Endothelial cell of umbilical vein (primary cell): ENCODE data around the gene DGUOK. TPM values are rescaled to one million over a fixed set of nuclear protein-coding genes. Genes with fewer than 3 reads are reported as not detected.

Experiments
- BruUV-seq: library from RNA; stranded (reverse); fragments of 400-500 nt; replicated peaks from 2 replicates; lab custom pipeline; 2021; lab: Mats Ljungman, UMichigan
- CTCF ChIA-PET: fragments of 300-600, 350-600 bp; sonication (Branson Sonifier 250); formaldehyde crosslinking; loops from one replicate; lab custom pipeline; 2021; ENCODE audit warnings: antibody characterized with exemption, inconsistent platforms; lab: Charles Lee
- POLR2A ChIA-PET: fragments of 300-600, 350-600 bp; sonication (Branson Sonifier 250); formaldehyde crosslinking; loops from one replicate; lab custom pipeline; 2021; ENCODE audit warnings: antibody characterized with exemption, inconsistent platforms; lab: Charles Lee
- DNase-seq: peaks from one replicate; pipeline ENCODE4 v3.0.0-alpha.2; 2011; ENCODE audit warnings: low read depth, low spot score
- FAIRE-seq: peaks from 2 replicates; lab custom pipeline; 2011; peaks lifted over from hg19 to GRCh38; lab: Jason Lieb, UNC
- H2AFZ ChIP-seq: 2 replicates; pipeline ENCODE4 v1.6.0; 2012; ENCODE audit warnings: low read depth, low read length, control low read depth, inconsistent platforms
- H3K27ac ChIP-seq: 2 replicates; pipeline ENCODE4 v1.5.1; 2011; ENCODE audit warnings: low read depth, mild to moderate bottlenecking, control low read depth, low read length, moderate library complexity; ENCODE audit not compliant: insufficient read depth
- H3K27me3 ChIP-seq, 2 experiments: 2 replicates each; pipeline versions ENCODE4 v1.6.0 to v1.6.1; 2011; ENCODE audit warnings: low read length in 2 of 2, mixed read lengths in 1 of 2; ENCODE audit not compliant: control insufficient read depth in 2 of 2, insufficient read depth in 2 of 2
- H3K36me3 ChIP-seq, 2 experiments: 2 replicates in 1 of 2; 3 replicates in 1 of 2; pipeline ENCODE4 v1.5.1; 2011; ENCODE audit warnings: low read length in 2 of 2, mild to moderate bottlenecking in 1 of 2, moderate library complexity in 1 of 2; ENCODE audit not compliant: control insufficient read depth in 2 of 2, insufficient read depth in 2 of 2; ENCODE audit errors: extremely low read depth in 1 of 2
- H3K4me1 ChIP-seq: 3 replicates; pipeline ENCODE4 v1.5.1; 2011; ENCODE audit warnings: mild to moderate bottlenecking, low read length; ENCODE audit not compliant: control insufficient read depth, insufficient read depth; ENCODE audit errors: extremely low read depth
- H3K4me2 ChIP-seq: 2 replicates; pipeline ENCODE4 v1.6.1; 2011; ENCODE audit warnings: low read length, control low read depth, mixed read lengths; ENCODE audit not compliant: insufficient read depth
- H3K4me3 ChIP-seq, 3 experiments: fragments of 200-600 bp in 1 of 3; sonication (generic), shearing (Covaris generic) in 1 of 3; replicated peaks in 1 of 3; 2 replicates each; pipeline ENCODE4 v1.5.1; 2011 to 2016; ENCODE audit warnings: control low read depth in 3 of 3, low read length in 3 of 3, mild to moderate bottlenecking in 2 of 3, inconsistent platforms in 1 of 3, low read depth in 1 of 3, moderate library complexity in 1 of 3; ENCODE audit not compliant: insufficient read depth in 1 of 3
- H3K79me2 ChIP-seq: 2 replicates; pipeline ENCODE4 v1.6.0; 2012; ENCODE audit warnings: low read length, inconsistent platforms; ENCODE audit not compliant: control insufficient read depth, insufficient read depth
- H3K9ac ChIP-seq: replicated peaks from 2 replicates; pipeline ENCODE3; 2011; ENCODE audit warnings: low read length, control low read depth; ENCODE audit not compliant: insufficient read depth; ENCODE audit errors: extremely low read depth
- H3K9me1 ChIP-seq: replicated peaks from 3 replicates; pipeline ENCODE4 v1.6.0; 2011; ENCODE audit warnings: mild to moderate bottlenecking, low read length; ENCODE audit not compliant: control insufficient read depth, insufficient read depth; ENCODE audit errors: extremely low read depth
- H3K9me3 ChIP-seq: replicated peaks from 2 replicates; pipeline ENCODE4 v1.5.1; 2012; ENCODE audit warnings: low read length, inconsistent platforms; ENCODE audit not compliant: control insufficient read depth, insufficient read depth
- H4K20me1 ChIP-seq: replicated peaks from 2 replicates; pipeline ENCODE3; 2011; ENCODE audit warnings: mild to moderate bottlenecking, low read length; ENCODE audit not compliant: control insufficient read depth, insufficient read depth; ENCODE audit errors: extremely low read depth
- CTCF ChIP-seq, 2 donors: IDR thresholded peaks; 1 replicate in 1 of 2; 2 replicates in 1 of 2; pipeline ENCODE4 v1.5.1; 2011; ENCODE audit warnings: low read length in 2 of 2, mild to moderate bottlenecking in 2 of 2, moderate library complexity in 2 of 2, control low read depth in 1 of 2, inconsistent platforms in 1 of 2, low read depth in 1 of 2; ENCODE audit not compliant: insufficient read depth in 1 of 2; ENCODE audit errors: extremely low read depth in 1 of 2
- EZH2 ChIP-seq: IDR thresholded peaks from 2 replicates; pipeline ENCODE4 v1.6.1; 2012; ENCODE audit warnings: borderline replicate concordance, low read depth, mild to moderate bottlenecking, moderate library complexity, low read length, inconsistent platforms; ENCODE audit not compliant: severe bottlenecking
- FOS ChIP-seq: IDR thresholded peaks from 2 replicates; pipeline ENCODE4 v1.6.1; 2011; ENCODE audit warnings: mild to moderate bottlenecking, low read length, moderate library complexity, borderline replicate concordance; ENCODE audit not compliant: insufficient read depth
- GATA2 ChIP-seq: IDR thresholded peaks from 2 replicates; pipeline ENCODE4 v1.7.0; 2011; ENCODE audit warnings: low read depth, mild to moderate bottlenecking, moderate library complexity, mixed read lengths, low read length; ENCODE audit not compliant: insufficient read length, insufficient read depth
- JUN ChIP-seq: IDR thresholded peaks from 2 replicates; pipeline ENCODE4 v1.6.1; 2011; ENCODE audit warnings: borderline replicate concordance, low read depth; ENCODE audit not compliant: insufficient read length, insufficient read depth
- MAX ChIP-seq: IDR thresholded peaks from 2 replicates; pipeline ENCODE4 v1.6.1; 2011; ENCODE audit not compliant: insufficient read depth, insufficient read length
- MYC ChIP-seq: IDR thresholded peaks from one replicate; pipeline ENCODE4 v1.6.1; 2011; ENCODE audit warnings: mild to moderate bottlenecking, low read depth, low read length
- POLR2A ChIP-seq: IDR thresholded peaks from 2 replicates; pipeline ENCODE4 v1.6.1; 2012; ENCODE audit warnings: low read depth, mild to moderate bottlenecking, control low read depth, low read length
- POLR2AphosphoS5 ChIP-seq: IDR thresholded peaks from 2 replicates; pipeline ENCODE4 v1.6.1; 2012; ENCODE audit warnings: low read depth, mild to moderate bottlenecking, control low read depth, low read length, moderate library complexity; ENCODE audit not compliant: insufficient read depth
- dilution Hi-C: fragments of 300-500 bp; cut with MboI; formaldehyde crosslinking; loops from one replicate; pipeline ENCODE4 v1.15.0; 2019; ENCODE audit warnings: low sequenced_read_pairs; ENCODE audit not compliant: extremely low pct_ligation_motif_present
- intact Hi-C: fragments of 100-400 bp; cut with micrococcal nuclease; formaldehyde crosslinking; loops from one replicate; pipeline ENCODE4 v1.10.0; 2022
- polyA plus RNA-seq, 4 experiments: library from polyadenylated mRNA; depleted of rRNA in 3 of 4; stranded (reverse) in 3 of 4; unstranded in 1 of 4; fragments of >200 nt; gene quantifications; 2 replicates each; pipeline versions ENCODE4 v1.2.1 to v1.2.3, GENCODE V29; 2011 to 2012; ENCODE audit warnings: missing spikeins in 1 of 4
- total RNA-seq: library from RNA; stranded (reverse); gene quantifications from 2 replicates; pipeline ENCODE4 v1.2.3, GENCODE V29; 2021

DGUOK gene
- total and polyA plus RNA-seq, 2 donors (not counting 3 experiments of a cell fraction or from before 2014, with no cell fraction given) = 51.8 to 77.5 TPM

DNA sequence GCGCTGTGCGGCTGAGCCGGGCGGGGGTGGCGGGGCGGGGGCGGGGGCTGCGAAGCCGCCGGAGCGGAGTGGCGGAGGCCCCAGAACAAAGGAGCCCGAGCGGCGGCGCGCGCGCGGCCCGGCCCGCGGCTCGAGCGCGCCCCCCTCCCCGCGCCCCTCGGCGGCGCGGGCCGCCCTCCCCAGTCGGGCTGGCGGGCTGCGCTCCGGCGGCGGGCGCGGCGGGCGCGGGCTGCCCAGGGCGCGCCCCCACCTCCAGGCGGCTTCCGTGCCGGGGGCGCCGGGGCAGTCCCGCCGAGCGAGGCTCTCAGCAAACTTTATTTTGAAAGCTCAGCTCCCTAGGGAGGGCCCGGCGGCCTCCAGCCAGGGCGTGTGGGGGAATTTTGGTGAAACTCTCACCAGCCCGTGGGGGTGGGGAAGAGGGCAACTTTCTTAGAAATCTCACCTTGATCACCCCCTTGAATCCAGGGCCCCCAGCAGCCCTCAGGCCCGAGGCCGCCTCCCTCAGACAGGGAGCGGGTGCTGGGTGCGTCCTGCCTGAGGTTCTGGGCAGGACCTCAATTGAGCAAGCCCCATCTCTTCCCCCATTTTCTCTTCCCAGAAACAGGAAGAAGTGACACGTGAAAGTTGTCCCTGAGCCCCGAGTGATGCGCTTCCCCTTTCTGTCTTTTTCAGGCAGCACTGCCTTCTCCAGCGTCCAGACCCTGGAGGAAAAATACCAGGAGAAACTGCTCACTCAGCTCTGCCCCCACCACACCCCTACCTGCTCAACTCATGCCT lies 58.8 kb downstream of the DGUOK start:
- POLR2A ChIA-PET = no interaction called here
- Histone ChIP-seq H3K27me3 (no peaks in the 10 kb centered on the region), H3K4me1 (peaks cover 39% of the 10 kb centered on the region), H3K4me2 (peak overlapping the region; percentile 85), H3K79me2 (peaks cover 41% of the 10 kb centered on the region), H3K36me3 (peaks cover 0 to 8% of the 10 kb centered on the region in 2 experiments), H3K4me3 (peak overlapping the region; percentile 44 to 69 (median 66)), H3K27ac (peak overlapping the region; percentile 49), H3K9me1 (no peaks in the 10 kb centered on the region), H4K20me1 (no peaks in the 10 kb centered on the region), H3K9me3 (no peaks in the 10 kb centered on the region), H2AFZ (peak overlapping the region; percentile 71), H3K9ac (peak overlapping the region; percentile 87)
- no TSS peak for BruUV-seq
- FAIRE-seq (peak; percentile 53), DNase-seq (no peak)
- CTCF ChIA-PET = interaction anchor here (1.5 kb wide), 1 partner anchor 157 kb away, joined by 3 read pairs; the partner anchor contains the start of gene STAMBP
- dilution Hi-C loops = no loop called here
- intact Hi-C loops = loop anchor here (2.0 to 10.0 kb wide), 2 partner anchors 59 to 159 kb away; partner anchors contain the start of genes BOLA3 and DGUOK
- TF ChIP-seq FOS = no peak

GRCh38 chr2:73986085-73986681 lies 59.5 kb downstream of the DGUOK start:
- DNase-seq (no peak), FAIRE-seq (no peak)
- H3K4me1 ChIP-seq = peaks cover 34% of the 10 kb centered on the region
- ChIA-PET POLR2A (no interaction called here), CTCF (interaction anchor here (1.5 to 2.5 kb wide), 3 partner anchors 29 to 160 kb away, joined by 3 to 25 read pairs (median 4); partner anchors contain the start of gene STAMBP)
- H3K9me3 ChIP-seq = no peaks in the 10 kb centered on the region
- dilution Hi-C loops (no loop called here), intact Hi-C loops (loop anchor here (10.0 kb wide), 1 partner anchor 159 kb away; the partner anchor contains the start of gene BOLA3)
- TF ChIP-seq POLR2A (no peak), MYC (no peak), POLR2AphosphoS5 (no peak), GATA2 (no peak), EZH2 (no peak), JUN (no peak), FOS (no peak), MAX (no peak), CTCF (IDR thresholded peaks at IDR 0.05; ENCODE audit: extremely low read depth in 1 of 2, insufficient read depth in 1 of 2, low read depth in 1 of 2, low read length in 2 of 2) (no peak)
- H3K4me2 ChIP-seq = peak overlapping the region; percentile 85
- no peaks in the 10 kb centered on the region for H3K9me1 ChIP-seq
- peak overlapping the region in 2 of 3 experiments; percentile 66 to 69 for H3K4me3 ChIP-seq
- H3K9ac ChIP-seq = no peak overlapping the region
- H3K36me3 ChIP-seq = peaks cover 0 to 8% of the 10 kb centered on the region in 2 experiments
- no peak overlapping the region for H2AFZ ChIP-seq
- BruUV-seq = TSS peak; percentile 27
- peaks cover 43% of the 10 kb centered on the region for H3K79me2 ChIP-seq
- H3K27ac ChIP-seq = no peak overlapping the region
- no peaks in the 10 kb centered on the region for H3K27me3 ChIP-seq
- no peaks in the 10 kb centered on the region for H4K20me1 ChIP-seq
